ENCODE results near the gene ADGRA1.

DNA sequence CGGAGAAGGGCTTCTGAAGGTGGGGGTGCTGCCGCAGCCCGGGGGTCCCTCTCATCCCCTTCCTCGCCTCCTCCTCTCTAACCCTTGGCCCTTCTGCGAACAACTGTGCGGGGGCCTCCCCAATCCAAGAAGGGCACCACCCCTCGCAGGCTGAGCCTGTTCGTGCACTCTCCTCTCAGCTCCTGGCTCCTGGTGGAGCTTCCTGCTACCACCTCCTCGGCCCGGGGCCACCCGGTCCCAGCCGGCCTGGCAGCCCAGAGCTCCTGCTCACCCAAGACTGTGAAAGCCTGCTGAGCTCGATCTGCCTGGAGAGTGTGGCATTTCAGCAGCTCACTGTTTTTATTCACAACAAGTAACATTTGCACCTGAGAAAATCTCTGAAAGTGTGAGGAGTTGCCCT is 2.4 kb downstream of the ADGRA1 start:
- TF ChIP-seq, protein P1, sequence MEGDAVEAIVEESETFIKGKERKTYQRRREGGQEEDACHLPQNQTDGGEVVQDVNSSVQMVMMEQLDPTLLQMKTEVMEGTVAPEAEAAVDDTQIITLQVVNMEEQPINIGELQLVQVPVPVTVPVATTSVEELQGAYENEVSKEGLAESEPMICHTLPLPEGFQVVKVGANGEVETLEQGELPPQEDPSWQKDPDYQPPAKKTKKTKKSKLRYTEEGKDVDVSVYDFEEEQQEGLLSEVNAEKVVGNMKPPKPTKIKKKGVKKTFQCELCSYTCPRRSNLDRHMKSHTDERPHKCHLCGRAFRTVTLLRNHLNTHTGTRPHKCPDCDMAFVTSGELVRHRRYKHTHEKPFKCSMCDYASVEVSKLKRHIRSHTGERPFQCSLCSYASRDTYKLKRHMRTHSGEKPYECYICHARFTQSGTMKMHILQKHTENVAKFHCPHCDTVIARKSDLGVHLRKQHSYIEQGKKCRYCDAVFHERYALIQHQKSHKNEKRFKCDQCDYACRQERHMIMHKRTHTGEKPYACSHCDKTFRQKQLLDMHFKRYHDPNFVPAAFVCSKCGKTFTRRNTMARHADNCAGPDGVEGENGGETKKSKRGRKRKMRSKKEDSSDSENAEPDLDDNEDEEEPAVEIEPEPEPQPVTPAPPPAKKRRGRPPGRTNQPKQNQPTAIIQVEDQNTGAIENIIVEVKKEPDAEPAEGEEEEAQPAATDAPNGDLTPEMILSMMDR (IDR thresholded peaks at IDR 0.05; ENCODE audit: low read depth, low read length) = no peak
- no peak for TF ChIP-seq EZH2phosphoT487 (IDR thresholded peaks at IDR 0.05; ENCODE audit: low read depth)
